Fibroblast of upper back skin (primary cell): Measurements from ENCODE around the gene SHISA2.

Source experiments
- DNase-seq: peaks from one replicate; pipeline ENCODE4 v3.0.0-alpha.2; 2013

Gene SHISA2

GRCh38 chr13:26017196-26017921 is 34.5 kb downstream of the SHISA2 start:
- DNase-seq: no peak

GRCh38 chr13:26016189-26016588 is 35.6 kb downstream of the SHISA2 start:
- DNase-seq: no peak

GRCh38 chr13:26015271-26016125 is 36.3 kb downstream of the SHISA2 start:
- no peak for DNase-seq

GRCh38 chr13:26012995-26013394 is 38.8 kb downstream of the SHISA2 start:
- no peak for DNase-seq

GRCh38 chr13:26011996-26012821 is 39.6 kb downstream of the SHISA2 start:
- no peak for DNase-seq

- DNase-seq: no peak
Measured at GRCh38 chr13:26011208-26011573, 40.6 kb downstream of the SHISA2 start.

GRCh38 chr13:26010487-26011207 is 41.2 kb downstream of the SHISA2 start:
- no peak for DNase-seq

- no peak for DNase-seq
Measured at GRCh38 chr13:26007261-26008125, 44.3 kb downstream of the SHISA2 start.
